Measurements from ENCODE around the gene CORO7. TPM values are rescaled to one million over a fixed set of nuclear protein-coding genes. Genes with fewer than 3 reads are reported as not detected.

Gene CORO7
- total RNA-seq, 1 experiment from 2014 or later: 16.5 TPM

DNA sequence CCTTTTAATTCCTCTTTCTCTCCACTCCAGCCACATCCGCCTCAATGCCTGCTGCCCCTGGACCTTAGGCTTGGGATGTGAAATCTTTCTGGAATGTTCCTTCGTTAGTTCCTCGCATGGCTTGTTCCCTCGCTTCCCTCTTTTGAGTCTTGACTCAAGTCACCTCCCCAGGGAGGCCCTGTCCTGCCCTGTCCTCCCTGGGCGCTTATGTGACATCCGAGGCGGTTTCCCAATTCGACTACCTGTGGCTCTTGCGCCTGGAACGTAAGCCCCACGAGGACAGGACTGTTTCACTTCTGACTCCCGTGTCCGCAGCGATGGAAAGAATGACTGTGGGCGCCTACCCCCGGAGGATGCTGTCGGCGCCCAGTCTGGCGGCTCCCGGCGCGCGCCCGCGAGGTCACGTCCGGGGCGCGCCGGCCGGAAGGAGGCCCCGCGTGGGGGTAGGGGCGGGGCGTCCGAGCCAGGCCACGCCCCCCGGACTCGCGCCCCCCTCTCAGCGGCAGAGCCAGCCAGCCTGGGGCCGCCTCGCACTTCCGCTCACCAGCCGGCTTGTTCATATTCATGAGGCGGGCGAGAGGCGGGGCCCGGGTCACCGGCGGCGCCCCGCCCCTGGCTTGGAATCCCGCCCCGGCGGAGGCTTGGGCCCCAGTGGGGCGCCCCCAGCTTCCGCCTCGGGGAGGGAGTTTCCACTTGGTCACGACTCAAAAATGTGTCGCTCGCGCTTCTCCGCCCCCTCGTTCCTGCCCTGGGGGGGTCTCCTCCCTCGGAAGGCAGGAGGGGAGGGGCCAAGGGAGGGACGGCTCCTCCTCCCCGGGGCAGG is 109.0 kb downstream of the CORO7 start:
- DNase-seq (ENCODE audit: low spot score): peak; percentile 55

DNA sequence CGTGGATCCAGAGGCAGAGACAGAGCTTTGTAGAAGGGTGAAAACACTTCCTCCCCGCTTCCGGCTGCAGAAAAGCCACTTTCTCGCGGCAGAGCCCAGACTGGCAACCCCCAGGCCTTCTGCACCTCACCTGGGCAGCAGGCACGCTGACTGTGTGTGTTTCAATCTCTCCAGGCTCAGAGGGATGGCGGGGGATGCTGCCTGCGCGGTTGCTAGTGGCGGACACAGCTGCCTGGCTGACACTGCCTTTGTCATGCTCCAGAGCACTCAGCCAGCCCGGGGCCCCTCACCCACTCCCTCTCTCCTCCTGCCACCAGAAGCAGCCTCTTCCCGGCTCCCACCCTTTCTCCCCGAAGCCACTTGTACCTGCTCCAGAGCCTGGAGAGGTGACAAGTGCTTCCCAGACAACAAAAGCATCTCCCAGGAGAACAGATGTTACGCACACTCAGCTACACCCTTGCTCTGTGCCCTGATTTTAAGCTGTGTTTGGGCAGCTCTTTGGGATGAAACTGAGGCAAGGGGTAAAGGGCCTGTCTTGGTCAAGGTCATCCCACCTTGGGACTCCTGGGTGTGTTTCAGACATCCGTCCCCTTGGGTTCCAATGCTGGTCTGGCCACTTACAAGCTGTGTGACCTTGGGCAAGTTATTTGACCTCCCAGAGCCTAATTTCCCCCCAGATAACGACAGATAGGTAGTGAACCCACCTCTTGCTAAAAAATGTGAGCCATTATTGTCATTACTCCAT is 109.8 kb downstream of the CORO7 start:
- DNase-seq (ENCODE audit: low spot score): no peak

Other genes with a start within 250 kb of the CORO7 start
- gene SRL, start 174.5 kb downstream of the CORO7 start, total RNA-seq (2014; rRNA removed; shearing (Covaris generic)): not detected in 2 replicates
- gene TFAP4, start 143.6 kb downstream of the CORO7 start, total RNA-seq (2014; rRNA removed; shearing (Covaris generic)): 8.0 and 12.1 TPM in 2 replicates
- 3.2 and 5.7 TPM in 2 replicates for gene GLIS2, start 100.5 kb downstream of the CORO7 start, total RNA-seq (2014; rRNA removed; shearing (Covaris generic))
- gene PAM16, start 65.3 kb downstream of the CORO7 start, total RNA-seq (2014; rRNA removed; shearing (Covaris generic)): 46.8 and 116 TPM in 2 replicates
- 87.4 and 100 TPM in 2 replicates for gene VASN, start 44.7 kb downstream of the CORO7 start, total RNA-seq (2014; rRNA removed; shearing (Covaris generic))
- gene DNAJA3, start 9.3 kb upstream of the CORO7 start, total RNA-seq (2014; rRNA removed; shearing (Covaris generic)): 86.7 and 91.9 TPM in 2 replicates
- 158 and 176 TPM in 2 replicates for gene NMRAL1, start 58.0 kb upstream of the CORO7 start, total RNA-seq (2014; rRNA removed; shearing (Covaris generic))
- gene HMOX2, start 59.8 kb upstream of the CORO7 start, total RNA-seq (2014; rRNA removed; shearing (Covaris generic)): 150 and 159 TPM in 2 replicates
- 8.5 and 9.8 TPM in 2 replicates for gene CDIP1, start 122.2 kb upstream of the CORO7 start, total RNA-seq (2014; rRNA removed; shearing (Covaris generic))
- gene C16orf96, start 139.7 kb upstream of the CORO7 start, total RNA-seq (2014; rRNA removed; shearing (Covaris generic)): not detected in 2 replicates
- gene UBALD1, start 198.3 kb upstream of the CORO7 start, total RNA-seq (2014; rRNA removed; shearing (Covaris generic)): 6.0 and 7.9 TPM in 2 replicates
- gene MGRN1, start 208.2 kb upstream of the CORO7 start, total RNA-seq (2014; rRNA removed; shearing (Covaris generic)): 28.0 and 28.2 TPM in 2 replicates